Testis (tissue), 3 donors: ENCODE measurements around the gene RBM24. TPM values are rescaled to one million over a fixed set of nuclear protein-coding genes. Genes with fewer than 3 reads are reported as not detected.

Source experiments
- DNase-seq: peaks from one replicate; pipeline ENCODE4 v3.0.0-alpha.2; 2019
- H3K27ac ChIP-seq, 2 donors: fragments of 200-600 bp; sonication (generic); one replicate each; pipeline ENCODE4 v1.5.1; 2019
- H3K27me3 ChIP-seq: fragments of 200-600 bp; sonication (generic); one replicate; pipeline ENCODE4 v1.5.1; 2019
- H3K36me3 ChIP-seq: fragments of 200-600 bp; sonication (generic); one replicate; pipeline ENCODE4 v1.5.1; 2017; ENCODE audit warnings: low read depth; ENCODE audit errors: missing control alignments
- H3K4me1 ChIP-seq: fragments of 200-600 bp; sonication (generic); one replicate; pipeline ENCODE4 v1.5.1; 2019
- H3K4me3 ChIP-seq, 2 donors: fragments of 200-600 bp; sonication (generic); one replicate each; pipeline ENCODE4 v1.5.1; 2017 to 2019
- H3K9me3 ChIP-seq: fragments of 200-600 bp; sonication (generic); one replicate; pipeline ENCODE4 v1.5.1; 2017
- CTCF ChIP-seq, 3 experiments: fragments of 450-650 bp in 2 of 3; fragments of 200-600 bp in 1 of 3; sonication (generic) in 1 of 3; IDR thresholded peaks; one replicate each; pipeline ENCODE4 v1.5.1; 2016 to 2019; ENCODE audit warnings: antibody characterized with exemption in 3 of 3, mild to moderate bottlenecking in 2 of 3, moderate library complexity in 1 of 3
- POLR2A ChIP-seq: fragments of 450-650 bp; IDR thresholded peaks from one replicate; pipeline ENCODE4 v1.6.1; 2017; ENCODE audit warnings: antibody characterized with exemption, mild to moderate bottlenecking, moderate library complexity
- WGBS, 2 donors: methylation state at CpG; one replicate each; pipeline ENCODE4 v1.1.5; 2018; 5-methylcytosine and 5-hydroxymethylcytosine counted together
- intact Hi-C: fragments of 100-400 bp; cut with DNase I; formaldehyde crosslinking; loops from one replicate; pipeline ENCODE4 v1.15.1; 2023; ENCODE audit warnings: low total_unique reads
- polyA plus RNA-seq: library from polyadenylated mRNA; stranded (reverse); fragments of 350-450 nt; fragmentation: Illumina TruSeq; extraction: RNeasy Lipid Tissue Mini Kit (QIAGEN cat#74804); gene quantifications from one replicate; pipeline ENCODE4 v1.2.3, GENCODE V29; 2014; ENCODE audit warnings: low read depth, low replicate concordance; ENCODE audit not compliant: insufficient read depth
- total RNA-seq, 2 donors: library from RNA; depleted of rRNA; stranded (reverse); fragments of >200 nt; gene quantifications; one replicate each; pipeline ENCODE4 v1.2.3, GENCODE V29; 2016

RBM24 gene
- total and polyA plus RNA-seq, 3 donors from 2014 or later, result 8.9 to 18.6 (median 9.1) TPM

- Histone ChIP-seq H3K4me1 (no peaks in the 10 kb centered on the region), H3K4me3 (no peak overlapping the region), H3K27me3 (no peaks in the 10 kb centered on the region), H3K9me3 (no peaks in the 10 kb centered on the region), H3K36me3 (no peaks in the 10 kb centered on the region), H3K27ac (no peak overlapping the region)
- 49 to 55% methylated on average over 5 of the region's 5 CpGs for WGBS, 2 donors
- TF ChIP-seq POLR2A (no peak), CTCF (IDR thresholded peaks at IDR 0.05) (no peak)
- no peak for DNase-seq
- intact Hi-C loops, result no loop called here
Measured at GRCh38 chr6:17331238-17331637, 50.1 kb downstream of the RBM24 start.

GRCh38 chr6:17334265-17334664, 53.1 kb downstream of the RBM24 start:
- Histone ChIP-seq H3K27ac (no peak overlapping the region), H3K36me3 (no peaks in the 10 kb centered on the region), H3K27me3 (no peaks in the 10 kb centered on the region), H3K9me3 (no peaks in the 10 kb centered on the region), H3K4me1 (no peaks in the 10 kb centered on the region), H3K4me3 (no peak overlapping the region)
- TF ChIP-seq CTCF (IDR thresholded peaks at IDR 0.05) (no peak), POLR2A (no peak)
- intact Hi-C loops, result no loop called here
- 73 to 83% methylated on average over 7 of the region's 7 CpGs for WGBS, 2 donors
- DNase-seq, result no peak

GRCh38 chr6:17336425-17336824, 55.3 kb downstream of the RBM24 start:
- Histone ChIP-seq H3K27me3 (no peaks in the 10 kb centered on the region), H3K4me3 (no peak overlapping the region), H3K9me3 (no peaks in the 10 kb centered on the region), H3K27ac (no peak overlapping the region), H3K36me3 (no peaks in the 10 kb centered on the region), H3K4me1 (no peaks in the 10 kb centered on the region)
- intact Hi-C loops, result no loop called here
- WGBS, 2 donors, result 86 to 87% methylated on average over 2 of the region's 2 CpGs
- no peak for DNase-seq
- TF ChIP-seq CTCF (IDR thresholded peaks at IDR 0.05) (no peak), POLR2A (no peak)

GRCh38 chr6:17339308-17339670, 58.1 kb downstream of the RBM24 start:
- WGBS, 2 donors, result 98% methylated on average over 2 of the region's 2 CpGs
- H3K36me3 ChIP-seq, result no peaks in the 10 kb centered on the region
- H3K27ac ChIP-seq, result no peak overlapping the region
- no peaks in the 10 kb centered on the region for H3K27me3 ChIP-seq
- no peak overlapping the region for H3K4me3 ChIP-seq
- no peak for DNase-seq
- intact Hi-C loops, result no loop called here
- H3K4me1 ChIP-seq, result no peaks in the 10 kb centered on the region
- no peak for TF ChIP-seq POLR2A
- no peak for TF ChIP-seq CTCF (IDR thresholded peaks at IDR 0.05)
- H3K9me3 ChIP-seq, result no peaks in the 10 kb centered on the region

GRCh38 chr6:17341117-17341805, 60.1 kb downstream of the RBM24 start:
- intact Hi-C loops, result no loop called here
- no peak overlapping the region for H3K4me3 ChIP-seq

More at GRCh38 chr6:17341117-17341805, 60.1 kb downstream of the RBM24 start:
- no peaks in the 10 kb centered on the region for H3K36me3 ChIP-seq
- no peak for DNase-seq
- 79 to 83% methylated on average over 7 of the region's 7 CpGs for WGBS, 2 donors
- TF ChIP-seq POLR2A (no peak), CTCF (IDR thresholded peaks at IDR 0.05) (no peak)
- no peaks in the 10 kb centered on the region for H3K27me3 ChIP-seq
- H3K27ac ChIP-seq, result no peak overlapping the region
- H3K4me1 ChIP-seq, result no peaks in the 10 kb centered on the region
- no peaks in the 10 kb centered on the region for H3K9me3 ChIP-seq
